HG03575 (cell line): Measurements from ENCODE around the gene KCNJ5.

Source experiments
- ATAC-seq: cut with Tn5 transposase; IDR thresholded peaks from one replicate; pipeline ENCODE4 v1.9.1; 2021; ENCODE audit not compliant: unreplicated experiment, insufficient number of reproducible peaks, low FRiP score; ENCODE audit errors: extremely low read depth

KCNJ5 gene

GRCh38 chr11:128892866-128893565, 1.9 kb downstream of the KCNJ5 start:
- no peak for ATAC-seq

- no peak for ATAC-seq
Observed at GRCh38 chr11:128893578-128894285, 2.6 kb downstream of the KCNJ5 start.

GRCh38 chr11:128894286-128894681, 3.1 kb downstream of the KCNJ5 start:
- no peak for ATAC-seq

- no peak for ATAC-seq
Observed at GRCh38 chr11:128894685-128895084, 3.5 kb downstream of the KCNJ5 start.

- no peak for ATAC-seq
Observed at GRCh38 chr11:128895526-128895925, 4.4 kb downstream of the KCNJ5 start.

- no peak for ATAC-seq
Observed at GRCh38 chr11:128896356-128896755, 5.2 kb downstream of the KCNJ5 start.

GRCh38 chr11:128897826-128898225, 6.7 kb downstream of the KCNJ5 start:
- no peak for ATAC-seq

GRCh38 chr11:128898580-128899344, 7.6 kb downstream of the KCNJ5 start:
- no peak for ATAC-seq

- no peak for ATAC-seq
Observed at GRCh38 chr11:128900468-128900867, 9.3 kb downstream of the KCNJ5 start.

- no peak for ATAC-seq
Observed at GRCh38 chr11:128901653-128902514, 10.7 kb downstream of the KCNJ5 start.

GRCh38 chr11:128902515-128903066, 11.4 kb downstream of the KCNJ5 start:
- ATAC-seq, result no peak

- ATAC-seq, result no peak
Observed at GRCh38 chr11:128903248-128904061, 12.3 kb downstream of the KCNJ5 start.

GRCh38 chr11:128904303-128904655, 13.1 kb downstream of the KCNJ5 start:
- ATAC-seq, result no peak

- ATAC-seq, result no peak
Observed at GRCh38 chr11:128904656-128905344, 13.6 kb downstream of the KCNJ5 start.

- no peak for ATAC-seq
Observed at GRCh38 chr11:128905345-128906184, 14.4 kb downstream of the KCNJ5 start.

GRCh38 chr11:128906185-128907050, 15.3 kb downstream of the KCNJ5 start:
- ATAC-seq, result no peak
